ENCODE measurements around the gene SAG.
"Not testable (repeated sequence)": the region's sequence is repeated elsewhere in the genome, so short reads cannot be mapped to it uniquely, and the experiment has no call there.

Gene SAG

GRCh38 chr2:233358335-233358734 lies 50.7 kb downstream of the SAG start:
- DNase-seq, result no peak

GRCh38 chr2:233358947-233359346 lies 51.3 kb downstream of the SAG start:
- no peak for DNase-seq

GRCh38 chr2:233359823-233360222 lies 52.2 kb downstream of the SAG start:
- DNase-seq, result no peak

GRCh38 chr2:233360771-233361176 lies 53.2 kb downstream of the SAG start:
- DNase-seq, result no peak

GRCh38 chr2:233361297-233361696 lies 53.7 kb downstream of the SAG start:
- DNase-seq, result no peak

GRCh38 chr2:233362742-233363141 lies 55.1 kb downstream of the SAG start:
- no peak for DNase-seq

- no peak for DNase-seq
These were observed 56.2 kb downstream of the SAG start for GRCh38 chr2:233363744-233364235.

GRCh38 chr2:233365861-233366520 lies 58.4 kb downstream of the SAG start:
- no peak for DNase-seq

- DNase-seq, result no peak
These were observed 60.0 kb downstream of the SAG start for GRCh38 chr2:233367586-233367985.

GRCh38 chr2:233368756-233369155 lies 61.1 kb downstream of the SAG start:
- no peak for DNase-seq

- no peak for DNase-seq
These were observed 61.8 kb downstream of the SAG start for GRCh38 chr2:233369462-233369861.

GRCh38 chr2:233369897-233370685 lies 62.5 kb downstream of the SAG start:
- DNase-seq, result no peak

- DNase-seq, result no peak
These were observed 64.0 kb downstream of the SAG start for GRCh38 chr2:233371641-233372040.

GRCh38 chr2:233372855-233373254 lies 65.2 kb downstream of the SAG start:
- no peak for DNase-seq

GRCh38 chr2:233373316-233373715 lies 65.7 kb downstream of the SAG start:
- DNase-seq, result no peak

- not testable (repeated sequence) for DNase-seq
These were observed 67.2 kb downstream of the SAG start for GRCh38 chr2:233374776-233375175.

- DNase-seq, result no peak
These were observed 68.1 kb downstream of the SAG start for GRCh38 chr2:233375490-233376314.

GRCh38 chr2:233379034-233379433 lies 71.4 kb downstream of the SAG start:
- no peak for DNase-seq

- no peak for DNase-seq
These were observed 71.8 kb downstream of the SAG start for GRCh38 chr2:233379441-233379840.

GRCh38 chr2:233380132-233380895 lies 72.7 kb downstream of the SAG start:
- no peak for DNase-seq

- no peak for DNase-seq
These were observed 73.5 kb downstream of the SAG start for GRCh38 chr2:233380995-233381637.

- DNase-seq, result no peak
These were observed 74.0 kb downstream of the SAG start for GRCh38 chr2:233381638-233381995.
